H9 (cell line): ENCODE results near the gene SPIB. TPM values are rescaled to one million over a fixed set of nuclear protein-coding genes. Genes with fewer than 3 reads are reported as not detected.

Experiments
- DNase-seq: peaks from one replicate; pipeline ENCODE4 v3.0.0-alpha.2; 2017
- H2AFZ ChIP-seq: one replicate; pipeline ENCODE4 v1.6.1; 2013; ENCODE audit warnings: mild to moderate bottlenecking, low read length, control low read depth, moderate library complexity
- H2AK5ac ChIP-seq: 2 replicates; pipeline ENCODE4 v1.6.1; 2013; ENCODE audit warnings: low read length, control low read depth, mixed read lengths; ENCODE audit not compliant: insufficient read length
- H2BK120ac ChIP-seq: one replicate; pipeline ENCODE4 v1.6.1; 2013; ENCODE audit warnings: low read depth, mild to moderate bottlenecking, low read length, control low read depth, inconsistent platforms; ENCODE audit not compliant: poor library complexity, severe bottlenecking
- H2BK12ac ChIP-seq: 2 replicates; pipeline ENCODE4 v1.6.1; 2013; ENCODE audit warnings: low read length, control low read depth, mixed read lengths, low read depth; ENCODE audit not compliant: insufficient read length
- H2BK15ac ChIP-seq: 2 replicates; pipeline ENCODE4 v1.6.1; 2013; ENCODE audit warnings: low read depth, low read length, control low read depth
- H2BK20ac ChIP-seq: one replicate; pipeline ENCODE4 v1.6.1; 2013; ENCODE audit warnings: low read depth, mild to moderate bottlenecking, low read length, control low read depth, inconsistent platforms; ENCODE audit not compliant: poor library complexity, severe bottlenecking
- H2BK5ac ChIP-seq: 2 replicates; pipeline ENCODE4 v1.6.1; 2013; ENCODE audit warnings: low read length, control low read depth, mixed read lengths; ENCODE audit not compliant: insufficient read length
- H3K14ac ChIP-seq: 2 replicates; pipeline ENCODE4 v1.6.1; 2013; ENCODE audit warnings: low read length, control low read depth; ENCODE audit not compliant: insufficient read depth
- H3K18ac ChIP-seq: 2 replicates; pipeline ENCODE4 v1.6.1; 2013; ENCODE audit warnings: low read depth, mild to moderate bottlenecking, mixed read lengths, low read length, control low read depth; ENCODE audit not compliant: insufficient read length
- H3K23ac ChIP-seq: 2 replicates; pipeline ENCODE4 v1.6.1; 2013; ENCODE audit warnings: low read length, control low read depth, mixed read lengths, low read depth; ENCODE audit not compliant: insufficient read length
- H3K23me2 ChIP-seq: 2 replicates; pipeline ENCODE4 v1.6.1; 2013; ENCODE audit warnings: low read depth, mild to moderate bottlenecking, mixed read lengths, low read length, control low read depth; ENCODE audit not compliant: insufficient read length, poor library complexity, severe bottlenecking
- H3K27ac ChIP-seq: 2 replicates; pipeline ENCODE4 v1.5.1; 2013; ENCODE audit warnings: low read length, control low read depth, mixed read lengths, low read depth; ENCODE audit not compliant: insufficient read length
- H3K27me3 ChIP-seq: 2 replicates; pipeline ENCODE4 v1.6.1; 2013; ENCODE audit warnings: low read length, control low read depth, inconsistent platforms; ENCODE audit not compliant: insufficient read depth
- H3K4ac ChIP-seq: 2 replicates; pipeline ENCODE4 v1.6.1; 2013; ENCODE audit warnings: low read depth, mild to moderate bottlenecking, control low read depth, inconsistent platforms, low read length, moderate library complexity
- H3K4me1 ChIP-seq: 2 replicates; pipeline ENCODE4 v1.6.1; 2013; ENCODE audit warnings: low read length, control low read depth, inconsistent platforms; ENCODE audit not compliant: insufficient read depth
- H3K4me2 ChIP-seq: 2 replicates; pipeline ENCODE4 v1.6.1; 2013; ENCODE audit warnings: low read length, control low read depth, mixed read lengths; ENCODE audit not compliant: insufficient read length, insufficient read depth
- H3K56ac ChIP-seq: 2 replicates; pipeline ENCODE4 v1.6.1; 2013; ENCODE audit warnings: low read depth, mild to moderate bottlenecking, mixed read lengths, low read length, control low read depth; ENCODE audit not compliant: insufficient read length
- H3K79me1 ChIP-seq: 2 replicates; pipeline ENCODE4 v1.6.1; 2013; ENCODE audit warnings: low read depth, mild to moderate bottlenecking, moderate library complexity, low read length, control low read depth, inconsistent platforms; ENCODE audit not compliant: insufficient read depth, poor library complexity, severe bottlenecking
- H3K79me2 ChIP-seq: 2 replicates; pipeline ENCODE4 v1.6.1; 2013; ENCODE audit warnings: low read length, control low read depth, inconsistent platforms; ENCODE audit not compliant: insufficient read depth
- H3K9ac ChIP-seq: 2 replicates; pipeline ENCODE4 v1.6.1; 2013; ENCODE audit warnings: low read length, control low read depth, mixed read lengths; ENCODE audit not compliant: insufficient read length; ENCODE audit errors: extremely low read depth
- H3K9me3 ChIP-seq: one replicate; pipeline ENCODE4 v1.6.1; 2013; ENCODE audit warnings: low read depth, low read length, inconsistent platforms; ENCODE audit not compliant: control insufficient read depth
- H3T11ph ChIP-seq: one replicate; pipeline ENCODE4 v1.6.1; 2013; ENCODE audit warnings: mild to moderate bottlenecking, low read length, control low read depth, inconsistent platforms
- H4K20me1 ChIP-seq: one replicate; pipeline ENCODE4 v1.6.1; 2013; ENCODE audit not compliant: control insufficient read depth, insufficient read length, insufficient read depth
- H4K5ac ChIP-seq: 2 replicates; pipeline ENCODE4 v1.6.1; 2013; ENCODE audit warnings: low read depth, mild to moderate bottlenecking, mixed read lengths, low read length, control low read depth; ENCODE audit not compliant: insufficient read length
- H4K8ac ChIP-seq: replicated peaks from 2 replicates; pipeline ENCODE4 v1.6.1; 2013; ENCODE audit warnings: low read length, control low read depth, mixed read lengths, low read depth; ENCODE audit not compliant: insufficient read length
- H4K91ac ChIP-seq: 2 replicates; pipeline ENCODE4 v1.6.1; 2013; ENCODE audit warnings: low read depth, mild to moderate bottlenecking, moderate library complexity, mixed read lengths, low read length, control low read depth; ENCODE audit not compliant: insufficient read length
- H3K27ac Mint-ChIP-seq, 3 experiments: 2 replicates in 2 of 3; 3 replicates in 1 of 3; pipeline ENCODE4 v1.8.0; 2020 to 2021; ENCODE audit warnings: mixed read lengths in 3 of 3, mild to moderate bottlenecking in 1 of 3, moderate library complexity in 1 of 3
- H3K27me3 Mint-ChIP-seq: 2 replicates; pipeline ENCODE4 v1.8.0; 2021; ENCODE audit warnings: low read depth, mild to moderate bottlenecking, moderate library complexity, mixed read lengths
- H3K36me3 Mint-ChIP-seq, 3 experiments: 2 replicates in 2 of 3; 3 replicates in 1 of 3; pipeline ENCODE4 v1.8.0; 2020 to 2021; ENCODE audit warnings: low read depth in 3 of 3, mixed read lengths in 3 of 3; ENCODE audit not compliant: insufficient read depth in 1 of 3
- H3K4me1 Mint-ChIP-seq, 2 experiments: 2 replicates each; pipeline ENCODE4 v1.8.0; 2020; ENCODE audit warnings: mixed read lengths in 2 of 2
- H3K4me3 Mint-ChIP-seq, 2 experiments: 2 replicates in 1 of 2; 3 replicates in 1 of 2; pipeline ENCODE4 v1.8.0; 2020 to 2021; ENCODE audit warnings: mild to moderate bottlenecking in 2 of 2, mixed read lengths in 2 of 2, moderate library complexity in 1 of 2
- H3K9me3 Mint-ChIP-seq, 2 experiments: 2 replicates in 1 of 2; 3 replicates in 1 of 2; pipeline ENCODE4 v1.8.0; 2020; ENCODE audit warnings: mild to moderate bottlenecking in 2 of 2, mixed read lengths in 2 of 2, moderate library complexity in 1 of 2
- CTCF ChIP-seq: fragments of 200-600 bp; sonication (generic); conservative IDR thresholded peaks from 3 replicates; pipeline ENCODE4 v1.8.0; 2021; ENCODE audit warnings: antibody characterized with exemption, mild to moderate bottlenecking
- WGBS: extraction: QIAGEN DNeasy Blood & Tissue Kit; methylation state at CpG from one replicate; pipeline ENCODE4 v1.1.7; 2013; ENCODE audit warnings: missing lambda C conversion rate, low lambda C conversion rate, mixed read lengths; ENCODE audit not compliant: insufficient read length; ENCODE audit errors: extremely low coverage; 5-methylcytosine and 5-hydroxymethylcytosine counted together
- total RNA-seq: library from RNA; stranded (reverse); gene quantifications from 2 replicates; pipeline ENCODE4 v1.2.1, GENCODE V29; 2021

Gene SPIB
- total RNA-seq, 1 experiment from 2014 or later, result 33.3 TPM

- Histone ChIP-seq H3K14ac (no peak overlapping the region), H3K18ac (peak overlapping the region; percentile 20), H3K9me3 (peaks cover 7% of the 10 kb centered on the region), H4K91ac (no peak overlapping the region), H3K4me1 (peaks cover 4% of the 10 kb centered on the region; the same call in 1 of the 2 replicates), H3K27me3 (no peaks in the 10 kb centered on the region), H2BK15ac (no peak overlapping the region), H3K79me1 (peaks cover 9% of the 10 kb centered on the region), H3K4ac (no peak overlapping the region), H3K27ac (no peak overlapping the region), H3K56ac (no peak overlapping the region), H3K23me2 (no peaks in the 10 kb centered on the region), H2BK120ac (no peak overlapping the region), H3K9ac (no peak overlapping the region), H3K79me2 (peaks cover 5% of the 10 kb centered on the region; the same call in 1 of the 2 replicates), H2AK5ac (no peak overlapping the region), H2BK5ac (no peak overlapping the region), H4K8ac (no peak overlapping the region), H4K20me1 (no peaks in the 10 kb centered on the region), H3K4me2 (no peak overlapping the region), H2BK12ac (no peak overlapping the region), H3K23ac (no peak overlapping the region), H2BK20ac (no peak overlapping the region), H4K5ac (no peak overlapping the region), H2AFZ (no peak overlapping the region), H3T11ph (no peak overlapping the region)
- peaks cover 25 to 30% (median 28%) of the 10 kb centered on the region in 3 experiments for H3K36me3 Mint-ChIP-seq
- H3K9me3 Mint-ChIP-seq, result peaks cover 10 to 21% of the 10 kb centered on the region in 2 experiments
- H3K4me3 Mint-ChIP-seq, result peak overlapping the region; percentile 96 to 99
- no peak for TF ChIP-seq CTCF
- H3K27me3 Mint-ChIP-seq, result peaks cover 2% of the 10 kb centered on the region
- H3K4me1 Mint-ChIP-seq, result peaks cover 8 to 21% of the 10 kb centered on the region in 2 experiments
- WGBS, result no CpG with 5 or more reads among the region's 29 CpGs
- H3K27ac Mint-ChIP-seq, result peak overlapping the region in 2 of 3 experiments; percentile 22 to 93; a peak in 2 of 7 replicates
- no peak for DNase-seq
Measured at GRCh38 chr19:50475736-50476223, 57.0 kb downstream of the SPIB start.
